Esophagus squamous epithelium (tissue), 5 donors: ENCODE results near the gene ATP8A1. TPM values are rescaled to one million over a fixed set of nuclear protein-coding genes. Genes with fewer than 3 reads are reported as not detected.
"Not testable (repeated sequence)": the region's sequence is repeated elsewhere in the genome, so short reads cannot be mapped to it uniquely, and the experiment has no call there.

Experiments used
- DNase-seq: peaks from one replicate; lab custom pipeline; 2025; lab: John Stamatoyannopoulos, UW
- H3K27ac ChIP-seq, 4 donors: fragments of 200-600 bp; sonication (generic); one replicate each; pipeline ENCODE4 v1.5.1; 2016 to 2019; ENCODE audit warnings: mild to moderate bottlenecking in 1 of 4
- H3K27me3 ChIP-seq, 4 donors: fragments of 200-600 bp; sonication (generic); 1 replicate in 3 of 4; 2 replicates in 1 of 4; pipeline versions ENCODE4 v1.5.1 to v1.6.0; 2017 to 2021; ENCODE audit warnings: antibody characterized with exemption in 1 of 4
- H3K36me3 ChIP-seq, 3 donors: fragments of 200-600 bp; sonication (generic); one replicate each; pipeline ENCODE4 v1.5.1; 2016 to 2019
- H3K4me1 ChIP-seq, 3 donors: fragments of 200-600 bp; sonication (generic); one replicate each; pipeline ENCODE4 v1.5.1; 2017 to 2019
- H3K4me3 ChIP-seq, 4 donors: fragments of 200-600 bp; sonication (generic); 1 replicate in 3 of 4; 2 replicates in 1 of 4; pipeline ENCODE4 v1.5.1; 2016 to 2019; ENCODE audit warnings: mild to moderate bottlenecking in 2 of 4, moderate library complexity in 1 of 4
- H3K9me3 ChIP-seq, 3 donors: fragments of 200-600 bp; sonication (generic); one replicate each; pipeline ENCODE4 v1.5.1; 2016 to 2019
- POLR2A ChIP-seq, 4 donors: fragments of 450-650 bp; IDR thresholded peaks; one replicate each; pipeline ENCODE4 v1.6.1; 2017; ENCODE audit warnings: antibody characterized with exemption in 4 of 4, mild to moderate bottlenecking in 4 of 4, moderate library complexity in 3 of 4
- WGBS, 2 donors: methylation state at CpG; one replicate each; pipeline ENCODE4 v1.1.5; 2018; 5-methylcytosine and 5-hydroxymethylcytosine counted together
- intact Hi-C: fragments of 100-400 bp; cut with DNase I; formaldehyde crosslinking; loops from one replicate; pipeline ENCODE4 v1.15.0; 2022
- total RNA-seq, 4 donors: library from RNA; depleted of rRNA; stranded (reverse); fragments of >200 nt; gene quantifications; one replicate each; pipeline ENCODE4 v1.1.0, GENCODE V29; 2016
- TF ChIP-seq, protein P1 (sequence below), 6 experiments: fragments of 450-650 bp in 4 of 6; fragments of 200-600 bp in 2 of 6; sonication (generic) in 2 of 6; IDR thresholded peaks; one replicate each; pipeline ENCODE4 v1.5.1; 2016 to 2019; ENCODE audit warnings: antibody characterized with exemption in 6 of 6, mild to moderate bottlenecking in 4 of 6, moderate library complexity in 4 of 6
- donor health status: DM: yes; HTN: yes; CAD: no.

ATP8A1 gene
- total RNA-seq, 4 donors from 2014 or later, result 1.9 to 11.8 (median 3.3) TPM

- no peaks in the 10 kb centered on the region for H3K9me3 ChIP-seq
- no peak overlapping the region for H3K27ac ChIP-seq
- H3K4me3 ChIP-seq, result no peak overlapping the region
- intact Hi-C loops, result no loop called here
- no peak for TF ChIP-seq POLR2A (IDR thresholded peaks at IDR 0.05)
- TF ChIP-seq, protein P1, sequence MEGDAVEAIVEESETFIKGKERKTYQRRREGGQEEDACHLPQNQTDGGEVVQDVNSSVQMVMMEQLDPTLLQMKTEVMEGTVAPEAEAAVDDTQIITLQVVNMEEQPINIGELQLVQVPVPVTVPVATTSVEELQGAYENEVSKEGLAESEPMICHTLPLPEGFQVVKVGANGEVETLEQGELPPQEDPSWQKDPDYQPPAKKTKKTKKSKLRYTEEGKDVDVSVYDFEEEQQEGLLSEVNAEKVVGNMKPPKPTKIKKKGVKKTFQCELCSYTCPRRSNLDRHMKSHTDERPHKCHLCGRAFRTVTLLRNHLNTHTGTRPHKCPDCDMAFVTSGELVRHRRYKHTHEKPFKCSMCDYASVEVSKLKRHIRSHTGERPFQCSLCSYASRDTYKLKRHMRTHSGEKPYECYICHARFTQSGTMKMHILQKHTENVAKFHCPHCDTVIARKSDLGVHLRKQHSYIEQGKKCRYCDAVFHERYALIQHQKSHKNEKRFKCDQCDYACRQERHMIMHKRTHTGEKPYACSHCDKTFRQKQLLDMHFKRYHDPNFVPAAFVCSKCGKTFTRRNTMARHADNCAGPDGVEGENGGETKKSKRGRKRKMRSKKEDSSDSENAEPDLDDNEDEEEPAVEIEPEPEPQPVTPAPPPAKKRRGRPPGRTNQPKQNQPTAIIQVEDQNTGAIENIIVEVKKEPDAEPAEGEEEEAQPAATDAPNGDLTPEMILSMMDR (IDR thresholded peaks at IDR 0.05), result no peak
- no peaks in the 10 kb centered on the region for H3K27me3 ChIP-seq
- H3K4me1 ChIP-seq, result no peaks in the 10 kb centered on the region
- WGBS, 2 donors, result 42 to 60% methylated on average over 2 to 3 of the region's 3 CpGs
- H3K36me3 ChIP-seq, result no peaks in the 10 kb centered on the region
- DNase-seq, result no peak
Measured at GRCh38 chr4:42473071-42473684, 183.7 kb downstream of the ATP8A1 start.

GRCh38 chr4:42471896-42472295 lies 185.0 kb downstream of the ATP8A1 start:
- WGBS, 2 donors, result 87 to 91% methylated on average over 2 to 3 of the region's 3 CpGs
- TF ChIP-seq, protein P1 (IDR thresholded peaks at IDR 0.05), result no peak
- TF ChIP-seq POLR2A (IDR thresholded peaks at IDR 0.05), result no peak

DNA sequence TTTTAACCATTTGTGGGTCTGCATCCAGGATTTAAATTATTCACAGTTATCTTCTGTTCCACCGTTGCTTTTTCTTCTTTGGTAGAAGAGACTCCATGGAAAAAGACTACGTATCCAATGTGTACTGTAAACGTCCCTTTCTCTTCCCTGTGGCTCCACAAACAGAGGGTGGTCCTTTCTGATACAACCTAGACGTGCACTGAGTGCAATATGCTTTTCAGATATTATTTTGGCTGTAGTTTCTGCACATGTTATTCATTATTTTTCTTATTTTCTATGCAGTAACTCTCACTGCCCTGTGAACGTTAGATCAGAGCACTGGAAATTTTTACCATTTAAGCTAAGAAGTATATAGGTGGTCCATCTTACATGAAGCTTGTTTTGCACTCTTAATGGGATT lies 186.9 kb downstream of the ATP8A1 start:
- TF ChIP-seq, protein P1 (IDR thresholded peaks at IDR 0.05), result no peak
- TF ChIP-seq POLR2A (IDR thresholded peaks at IDR 0.05), result no peak
- Histone ChIP-seq H3K27me3 (no peaks in the 10 kb centered on the region), H3K27ac (no peak overlapping the region), H3K4me1 (no peaks in the 10 kb centered on the region), H3K36me3 (no peaks in the 10 kb centered on the region), H3K4me3 (no peak overlapping the region), H3K9me3 (no peaks in the 10 kb centered on the region)
- intact Hi-C loops, result no loop called here
- DNase-seq, result no peak
- WGBS, 2 donors, result 79 to 86% methylated on average over 5 of the region's 5 CpGs

More at GRCh38 chr4:42471896-42472295, 185.0 kb downstream of the ATP8A1 start:
- DNase-seq, result no peak
- Histone ChIP-seq H3K9me3 (no peaks in the 10 kb centered on the region), H3K27me3 (no peaks in the 10 kb centered on the region), H3K4me1 (no peaks in the 10 kb centered on the region), H3K36me3 (no peaks in the 10 kb centered on the region), H3K27ac (no peak overlapping the region), H3K4me3 (no peak overlapping the region)
- intact Hi-C loops, result no loop called here

DNA sequence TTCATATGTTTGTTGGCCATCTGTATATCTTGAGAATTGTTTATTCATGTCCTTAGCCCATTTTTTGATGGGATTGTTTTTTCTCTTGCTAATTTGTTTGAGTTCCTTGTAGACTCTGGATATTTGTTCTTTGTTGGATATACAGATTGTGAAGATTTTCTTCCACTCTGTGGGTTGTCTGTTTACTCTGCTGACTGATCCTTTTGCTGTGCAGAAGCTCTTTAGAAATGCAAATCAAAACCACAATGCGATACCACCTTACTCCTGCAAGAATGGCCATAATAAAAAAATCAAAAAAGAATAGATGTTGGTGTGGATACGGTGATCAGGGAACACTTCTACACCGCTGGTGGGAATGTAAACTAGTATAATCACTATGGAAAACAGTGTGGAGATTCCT lies 189.1 kb downstream of the ATP8A1 start:
- H3K27ac ChIP-seq, H3K4me1 ChIP-seq, H3K27me3 ChIP-seq, H3K9me3 ChIP-seq, DNase-seq, H3K4me3 ChIP-seq, intact Hi-C loops: not testable (repeated sequence)
- WGBS, 2 donors, result 84 to 96% methylated on average over 3 of the region's 3 CpGs
- peaks cover 0 to 17% (median 0%) of the 10 kb centered on the region in 3 donors for H3K36me3 ChIP-seq

DNA sequence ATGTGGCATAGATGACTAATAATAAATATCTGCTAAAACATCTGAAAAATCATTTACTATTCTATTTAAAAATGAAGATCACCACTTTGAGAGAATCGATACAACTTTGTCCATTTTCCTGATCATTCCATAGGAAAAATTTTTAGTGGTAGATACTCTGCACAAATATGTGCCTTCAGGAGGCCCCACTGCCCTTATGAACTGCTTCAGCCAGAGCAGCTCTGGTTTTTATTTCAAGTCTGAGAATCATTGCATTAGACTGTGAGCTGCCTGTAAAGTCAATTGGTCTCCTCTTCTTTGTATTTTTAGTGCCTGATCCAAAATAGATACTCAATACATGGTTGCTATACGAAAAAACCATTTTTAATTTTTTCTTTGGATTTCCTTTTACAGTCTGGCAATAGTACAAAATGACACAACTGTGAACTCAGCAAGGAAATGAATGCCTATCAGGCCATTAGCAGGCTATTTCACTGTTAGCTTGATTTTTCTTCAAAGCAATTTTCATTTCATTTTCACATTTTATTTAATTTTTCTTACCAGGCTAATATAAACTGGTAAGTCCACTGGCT lies 190.5 kb downstream of the ATP8A1 start:
- Histone ChIP-seq H3K9me3 (no peaks in the 10 kb centered on the region), H3K27ac (no peak overlapping the region), H3K36me3 (peaks cover 0 to 25% (median 0%) of the 10 kb centered on the region in 3 donors), H3K27me3 (no peaks in the 10 kb centered on the region), H3K4me3 (no peak overlapping the region), H3K4me1 (no peaks in the 10 kb centered on the region)
- 66 to 68% methylated on average over 2 of the region's 2 CpGs for WGBS, 2 donors
- TF ChIP-seq, protein P1 (IDR thresholded peaks at IDR 0.05), result no peak
- TF ChIP-seq POLR2A (IDR thresholded peaks at IDR 0.05), result no peak
- intact Hi-C loops, result no loop called here
- DNase-seq, result no peak
